Measurements from ENCODE around the gene ZDHHC14. TPM values are rescaled to one million over a fixed set of nuclear protein-coding genes. Genes with fewer than 3 reads are reported as not detected.

Gene ZDHHC14
- total RNA-seq, 2 experiments from 2014 or later: 1.3 to 1.6 TPM

GRCh38 chr6:157611406-157611805, 230.4 kb downstream of the ZDHHC14 start:
- Histone ChIP-seq H3K9me3 (ENCODE audit: control insufficient read depth in 1 of 2, insufficient read depth in 1 of 2, low read length in 2 of 2) (no peaks in the 10 kb centered on the region), H3K27ac (ENCODE audit: low read depth in 1 of 2, low read length in 2 of 2) (no peak overlapping the region), H3K4me1 (ENCODE audit: insufficient read depth, low read length) (no peaks in the 10 kb centered on the region), H3K27me3 (ENCODE audit: control insufficient read depth in 1 of 2, insufficient read depth in 2 of 2, low read length in 2 of 2) (no peaks in the 10 kb centered on the region), H3K4me3 (ENCODE audit: low read length) (no peak overlapping the region), H3K36me3 (ENCODE audit: insufficient read depth, low read length) (no peaks in the 10 kb centered on the region)
- ATAC-seq (ENCODE audit: poor library complexity): no peak
- CTCF ChIA-PET: no interaction called here
- DNase-seq: no peak
- POLR2A ChIA-PET: no interaction called here
- intact Hi-C loops (cut with DNase I, micrococcal nuclease): no loop called here
- Mint-ChIP-seq H3K4me1 (ENCODE audit: low read depth) (no peaks in the 10 kb centered on the region), H3K4me3 (no peak overlapping the region), H3K36me3 (ENCODE audit: low read depth) (no peaks in the 10 kb centered on the region), H3K27ac (no peak overlapping the region), H3K27me3 (no peaks in the 10 kb centered on the region), H3K9me3 (no peaks in the 10 kb centered on the region)
- no peak for TF ChIP-seq CTCF (IDR thresholded peaks at IDR 0.05)

GRCh38 chr6:157613011-157613522, 232.1 kb downstream of the ZDHHC14 start:
- ATAC-seq (ENCODE audit: poor library complexity) (no peak), DNase-seq (no peak)
- no peak overlapping the region for H3K4me3 ChIP-seq (ENCODE audit: low read length)
- TF ChIP-seq CTCF (IDR thresholded peaks at IDR 0.05): no peak
- no peaks in the 10 kb centered on the region for H3K36me3 Mint-ChIP-seq (ENCODE audit: low read depth)
- H3K4me3 Mint-ChIP-seq: no peak overlapping the region
- H3K4me1 Mint-ChIP-seq (ENCODE audit: low read depth): no peaks in the 10 kb centered on the region
- ChIA-PET POLR2A (interaction anchor here (0.7 kb wide), 1 partner anchor 265 kb away, joined by 3 read pairs; no protein-coding TSS in a partner anchor), CTCF (no interaction called here)
- no peaks in the 10 kb centered on the region for H3K36me3 ChIP-seq (ENCODE audit: insufficient read depth, low read length)
- no peaks in the 10 kb centered on the region for H3K9me3 Mint-ChIP-seq
- no peaks in the 10 kb centered on the region for H3K9me3 ChIP-seq (ENCODE audit: control insufficient read depth in 1 of 2, insufficient read depth in 1 of 2, low read length in 2 of 2)
- no peaks in the 10 kb centered on the region for H3K4me1 ChIP-seq (ENCODE audit: insufficient read depth, low read length)
- H3K27me3 ChIP-seq (ENCODE audit: control insufficient read depth in 1 of 2, insufficient read depth in 2 of 2, low read length in 2 of 2): no peaks in the 10 kb centered on the region
- no peak overlapping the region for H3K27ac ChIP-seq (ENCODE audit: low read depth in 1 of 2, low read length in 2 of 2)
- H3K27ac Mint-ChIP-seq: no peak overlapping the region
- intact Hi-C loops (cut with DNase I, micrococcal nuclease): no loop called here
- no peaks in the 10 kb centered on the region for H3K27me3 Mint-ChIP-seq

GRCh38 chr6:157614026-157614568, 233.1 kb downstream of the ZDHHC14 start:
- no peaks in the 10 kb centered on the region for H3K4me1 ChIP-seq (ENCODE audit: insufficient read depth, low read length)
- POLR2A ChIA-PET: interaction anchor here (0.6 kb wide), 1 partner anchor 449 kb away, joined by 3 read pairs; no protein-coding TSS in a partner anchor
- intact Hi-C loops (cut with DNase I, micrococcal nuclease): no loop called here

More at GRCh38 chr6:157614026-157614568, 233.1 kb downstream of the ZDHHC14 start:
- peak; percentile 29 for ATAC-seq (ENCODE audit: poor library complexity)
- Mint-ChIP-seq H3K9me3 (no peaks in the 10 kb centered on the region), H3K4me3 (no peak overlapping the region), H3K27me3 (no peaks in the 10 kb centered on the region), H3K4me1 (ENCODE audit: low read depth) (no peaks in the 10 kb centered on the region), H3K36me3 (ENCODE audit: low read depth) (no peaks in the 10 kb centered on the region), H3K27ac (no peak overlapping the region)
- Histone ChIP-seq H3K27me3 (ENCODE audit: control insufficient read depth in 1 of 2, insufficient read depth in 2 of 2, low read length in 2 of 2) (no peaks in the 10 kb centered on the region), H3K36me3 (ENCODE audit: insufficient read depth, low read length) (no peaks in the 10 kb centered on the region), H3K9me3 (ENCODE audit: control insufficient read depth in 1 of 2, insufficient read depth in 1 of 2, low read length in 2 of 2) (no peaks in the 10 kb centered on the region), H3K27ac (ENCODE audit: low read depth in 1 of 2, low read length in 2 of 2) (no peak overlapping the region), H3K4me3 (ENCODE audit: low read length) (no peak overlapping the region)
- DNase-seq: peak in 2 of 14 experiments; percentile 15 to 23
- TF ChIP-seq CTCF (IDR thresholded peaks at IDR 0.05): no peak
- CTCF ChIA-PET: no interaction called here
